K562 (cell line): ENCODE data around the gene RUVBL1. TPM values are rescaled to one million over a fixed set of nuclear protein-coding genes. Genes with fewer than 3 reads are reported as not detected.
A peak's percentile ranks its signal among the peaks of the same experiment; 100 is the strongest.

Source experiments
- ARID3A ChIP-seq: IDR thresholded peaks from 2 replicates; pipeline ENCODE4 v1.6.1; 2012; ENCODE audit warnings: low read depth, low read length, improper control_type of control experiment, borderline replicate concordance
- CUX1 ChIP-seq: fragments of 200-800 bp; sonication (Bioruptor generic); IDR thresholded peaks from 2 replicates; pipeline ENCODE4 v1.6.1; 2016; ENCODE audit warnings: missing genetic modification characterization, missing compliant biosample characterization
- LEF1 ChIP-seq: fragments of 450-650 bp; IDR thresholded peaks from 2 replicates; pipeline ENCODE4 v1.6.1; 2016; ENCODE audit warnings: mild to moderate bottlenecking
- RFX7 ChIP-seq: fragments of 250-450 bp; sonication (Bioruptor Pico); IDR thresholded peaks from 2 replicates; pipeline ENCODE4 v1.5.1; 2021; ENCODE audit warnings: mild to moderate bottlenecking
- TCF7L2 ChIP-seq: fragments of 150-350 bp; IDR thresholded peaks from 2 replicates; pipeline ENCODE4 v1.6.1; 2016; ENCODE audit warnings: low read depth, mild to moderate bottlenecking, low read length, moderate library complexity
- THRA ChIP-seq: fragments of 450-650 bp; IDR thresholded peaks from 2 replicates; pipeline ENCODE4 v1.6.1; 2017; ENCODE audit warnings: mild to moderate bottlenecking, moderate library complexity
- USF1 ChIP-seq: sonication (generic); formaldehyde crosslinking; IDR thresholded peaks from 2 replicates; pipeline ENCODE4 v1.9.0; 2022; ENCODE audit warnings: mild to moderate bottlenecking, missing genetic modification reagents
- ZNF140 ChIP-seq: fragments of 250-450 bp; sonication (Bioruptor Pico); IDR thresholded peaks from 2 replicates; pipeline ENCODE4 v1.8.0; 2021; ENCODE audit warnings: moderate library complexity, mild to moderate bottlenecking, inconsistent platforms
- ZNF217 ChIP-seq: sonication (generic); formaldehyde crosslinking; IDR thresholded peaks from 2 replicates; pipeline ENCODE4 v1.8.0; 2022; ENCODE audit warnings: mild to moderate bottlenecking, missing genetic modification reagents
- polyA plus RNA-seq, 8 experiments: library from polyadenylated mRNA; depleted of rRNA in 4 of 8; stranded (reverse) in 5 of 8; unstranded in 3 of 8; fragments of >200 nt; fragmentation: Nextera tagmentation in 2 of 8; fragmentation: Illumina TruSeq in 1 of 8; extraction: Ambion mirVana in 2 of 8; extraction: Trizol in 1 of 8; gene quantifications; 2 replicates each; pipeline versions ENCODE4 v1.2.1 to v1.2.3, GENCODE V29; 2011 to 2014; ENCODE audit warnings: inconsistent platforms in 1 of 8, missing spikeins in 1 of 8
- total RNA-seq, 7 experiments: library from RNA; depleted of rRNA in 6 of 7; stranded (reverse); fragments of >200 nt in 6 of 7; fragmentation: Illumina TruSeq in 2 of 7; extraction: Trizol in 2 of 7; gene quantifications; 2 replicates each; pipeline versions ENCODE4 v1.2.1 to v1.2.3, GENCODE V29; 2011 to 2021; ENCODE audit warnings: low replicate concordance in 1 of 7
- TF ChIP-seq, protein P1 (sequence below), 2 experiments: fragments of 200-800 bp in 1 of 2; sonication (Bioruptor generic) in 1 of 2; sonication (generic) in 1 of 2; formaldehyde crosslinking in 1 of 2; IDR thresholded peaks in 1 of 2; conservative IDR thresholded peaks in 1 of 2; 2 replicates each; pipeline versions ENCODE4 v1.5.0 to v1.6.1; 2016 to 2020; ENCODE audit warnings: missing compliant biosample characterization in 1 of 2, missing genetic modification characterization in 1 of 2, missing genetic modification reagents in 1 of 2
- TF ChIP-seq, protein P2 (sequence below): fragments of 250-450 bp; sonication (Bioruptor Pico); IDR thresholded peaks from 2 replicates; pipeline ENCODE4 v1.5.0; 2021; ENCODE audit warnings: mild to moderate bottlenecking, borderline replicate concordance

RUVBL1 gene
- total and polyA plus RNA-seq, 9 of the 15 experiments (the other 6 are each of a cell fraction or from before 2014, with no cell fraction given): 20.7 to 147 (median 113) TPM

- TF ChIP-seq CUX1 (CRISPR knock-in tag) (no peak), USF1 (CRISPR knock-in tag) (no peak), RFX7 (CRISPR knock-in tag) (no peak), LEF1 (0 out of 2 replicates have a peak, but pooled peaks have one; percentile 22), ARID3A (peak; percentile 42; the same call in 1 of the 2 replicates), ZNF140 (CRISPR knock-in tag) (no peak), ZNF217 (CRISPR knock-in tag) (no peak), TCF7L2 (0 out of 2 replicates have a peak, but pooled peaks have one; percentile 42), THRA (no peak)
- TF ChIP-seq, protein P1, sequence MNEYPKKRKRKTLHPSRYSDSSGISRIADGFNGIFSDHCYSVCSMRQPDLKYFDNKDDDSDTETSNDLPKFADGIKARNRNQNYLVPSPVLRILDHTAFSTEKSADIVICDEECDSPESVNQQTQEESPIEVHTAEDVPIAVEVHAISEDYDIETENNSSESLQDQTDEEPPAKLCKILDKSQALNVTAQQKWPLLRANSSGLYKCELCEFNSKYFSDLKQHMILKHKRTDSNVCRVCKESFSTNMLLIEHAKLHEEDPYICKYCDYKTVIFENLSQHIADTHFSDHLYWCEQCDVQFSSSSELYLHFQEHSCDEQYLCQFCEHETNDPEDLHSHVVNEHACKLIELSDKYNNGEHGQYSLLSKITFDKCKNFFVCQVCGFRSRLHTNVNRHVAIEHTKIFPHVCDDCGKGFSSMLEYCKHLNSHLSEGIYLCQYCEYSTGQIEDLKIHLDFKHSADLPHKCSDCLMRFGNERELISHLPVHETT (CRISPR knock-in tag; conservative IDR thresholded peaks at IDR 0.05 in 1 of 2, IDR thresholded peaks at IDR 0.05 in 1 of 2): peak in 1 of 2 experiments; percentile 92; a peak in 2 of 4 replicates
- TF ChIP-seq, protein P2, sequence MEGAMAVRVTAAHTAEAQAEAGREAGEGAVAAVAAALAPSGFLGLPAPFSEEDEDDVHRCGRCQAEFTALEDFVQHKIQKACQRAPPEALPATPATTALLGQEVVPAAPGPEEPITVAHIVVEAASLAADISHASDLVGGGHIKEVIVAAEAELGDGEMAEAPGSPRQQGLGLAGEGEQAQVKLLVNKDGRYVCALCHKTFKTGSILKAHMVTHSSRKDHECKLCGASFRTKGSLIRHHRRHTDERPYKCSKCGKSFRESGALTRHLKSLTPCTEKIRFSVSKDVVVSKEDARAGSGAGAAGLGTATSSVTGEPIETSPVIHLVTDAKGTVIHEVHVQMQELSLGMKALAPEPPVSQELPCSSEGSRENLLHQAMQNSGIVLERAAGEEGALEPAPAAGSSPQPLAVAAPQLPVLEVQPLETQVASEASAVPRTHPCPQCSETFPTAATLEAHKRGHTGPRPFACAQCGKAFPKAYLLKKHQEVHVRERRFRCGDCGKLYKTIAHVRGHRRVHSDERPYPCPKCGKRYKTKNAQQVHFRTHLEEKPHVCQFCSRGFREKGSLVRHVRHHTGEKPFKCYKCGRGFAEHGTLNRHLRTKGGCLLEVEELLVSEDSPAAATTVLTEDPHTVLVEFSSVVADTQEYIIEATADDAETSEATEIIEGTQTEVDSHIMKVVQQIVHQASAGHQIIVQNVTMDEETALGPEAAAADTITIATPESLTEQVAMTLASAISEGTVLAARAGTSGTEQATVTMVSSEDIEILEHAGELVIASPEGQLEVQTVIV (CRISPR knock-in tag): no peak
These were observed at the start of gene RUVBL1 (continued) for GRCh38 chr3:128123538-128124368.
